Progenitor cell of endocrine pancreas (in vitro differentiated cells): ENCODE measurements around the gene PAX3. TPM values are rescaled to one million over a fixed set of nuclear protein-coding genes. Genes with fewer than 3 reads are reported as not detected.

Experiments
- DNase-seq: peaks from one replicate; pipeline ENCODE4 v3.0.0; 2021; ENCODE audit warnings: low spot score; ENCODE audit not compliant: unreplicated experiment
- H3K27ac Mint-ChIP-seq: 2 replicates; pipeline ENCODE4 v1.8.0; 2021; ENCODE audit warnings: mild to moderate bottlenecking, moderate library complexity, mixed read lengths
- H3K27me3 Mint-ChIP-seq: 2 replicates; pipeline ENCODE4 v1.8.0; 2021; ENCODE audit warnings: mixed read lengths
- H3K36me3 Mint-ChIP-seq: 2 replicates; pipeline ENCODE4 v1.8.0; 2022; ENCODE audit warnings: mixed read lengths; ENCODE audit not compliant: insufficient read depth
- H3K4me1 Mint-ChIP-seq: 2 replicates; pipeline ENCODE4 v1.8.0; 2021; ENCODE audit warnings: low read depth, mixed read lengths
- H3K4me3 Mint-ChIP-seq: 2 replicates; pipeline ENCODE4 v1.8.0; 2021; ENCODE audit warnings: low read depth, mild to moderate bottlenecking, moderate library complexity, mixed read lengths
- H3K9me3 Mint-ChIP-seq: 2 replicates; pipeline ENCODE4 v1.8.0; 2021; ENCODE audit warnings: low read depth, mixed read lengths
- total RNA-seq: library from RNA; stranded (reverse); gene quantifications from 2 replicates; pipeline ENCODE4 v1.2.1, GENCODE V29; 2021
- TF ChIP-seq, protein P1 (sequence below): fragments of 200-600 bp; sonication (generic); IDR thresholded peaks from one replicate; pipeline ENCODE4 v1.5.0; 2021; ENCODE audit warnings: antibody characterized with exemption, mild to moderate bottlenecking; ENCODE audit not compliant: unreplicated experiment

PAX3 gene
- total RNA-seq, 1 donor from 2014 or later, result not detected

DNA sequence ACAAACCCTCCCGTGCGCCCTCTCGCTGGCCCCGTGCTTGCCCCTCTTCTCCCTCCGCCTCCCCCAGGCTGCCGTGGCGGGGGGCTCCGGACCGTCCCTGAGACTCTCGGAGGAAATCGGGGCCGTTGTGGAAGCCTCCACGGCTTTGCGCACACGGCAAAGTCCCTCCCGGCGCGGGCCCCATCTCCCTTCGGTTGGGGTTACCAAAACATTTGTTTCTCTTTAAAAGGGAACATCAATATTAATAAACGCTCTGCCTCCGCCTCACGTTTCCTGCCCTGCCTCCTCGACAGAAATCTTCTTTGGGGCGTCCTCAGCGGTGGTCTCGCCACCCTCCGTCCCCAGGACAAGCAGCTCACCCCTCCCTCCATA lies 3.8 kb downstream of the PAX3 start:
- no peak for DNase-seq
- peak overlapping the region; percentile 59 for H3K27ac Mint-ChIP-seq
- H3K36me3 Mint-ChIP-seq, result peaks cover 2% of the 10 kb centered on the region
- no peak overlapping the region for H3K4me3 Mint-ChIP-seq
- TF ChIP-seq, protein P1, sequence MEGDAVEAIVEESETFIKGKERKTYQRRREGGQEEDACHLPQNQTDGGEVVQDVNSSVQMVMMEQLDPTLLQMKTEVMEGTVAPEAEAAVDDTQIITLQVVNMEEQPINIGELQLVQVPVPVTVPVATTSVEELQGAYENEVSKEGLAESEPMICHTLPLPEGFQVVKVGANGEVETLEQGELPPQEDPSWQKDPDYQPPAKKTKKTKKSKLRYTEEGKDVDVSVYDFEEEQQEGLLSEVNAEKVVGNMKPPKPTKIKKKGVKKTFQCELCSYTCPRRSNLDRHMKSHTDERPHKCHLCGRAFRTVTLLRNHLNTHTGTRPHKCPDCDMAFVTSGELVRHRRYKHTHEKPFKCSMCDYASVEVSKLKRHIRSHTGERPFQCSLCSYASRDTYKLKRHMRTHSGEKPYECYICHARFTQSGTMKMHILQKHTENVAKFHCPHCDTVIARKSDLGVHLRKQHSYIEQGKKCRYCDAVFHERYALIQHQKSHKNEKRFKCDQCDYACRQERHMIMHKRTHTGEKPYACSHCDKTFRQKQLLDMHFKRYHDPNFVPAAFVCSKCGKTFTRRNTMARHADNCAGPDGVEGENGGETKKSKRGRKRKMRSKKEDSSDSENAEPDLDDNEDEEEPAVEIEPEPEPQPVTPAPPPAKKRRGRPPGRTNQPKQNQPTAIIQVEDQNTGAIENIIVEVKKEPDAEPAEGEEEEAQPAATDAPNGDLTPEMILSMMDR, result no peak
- H3K4me1 Mint-ChIP-seq, result peaks cover 4% of the 10 kb centered on the region
- peaks cover 100% of the 10 kb centered on the region for H3K27me3 Mint-ChIP-seq
- no peaks in the 10 kb centered on the region for H3K9me3 Mint-ChIP-seq

DNA sequence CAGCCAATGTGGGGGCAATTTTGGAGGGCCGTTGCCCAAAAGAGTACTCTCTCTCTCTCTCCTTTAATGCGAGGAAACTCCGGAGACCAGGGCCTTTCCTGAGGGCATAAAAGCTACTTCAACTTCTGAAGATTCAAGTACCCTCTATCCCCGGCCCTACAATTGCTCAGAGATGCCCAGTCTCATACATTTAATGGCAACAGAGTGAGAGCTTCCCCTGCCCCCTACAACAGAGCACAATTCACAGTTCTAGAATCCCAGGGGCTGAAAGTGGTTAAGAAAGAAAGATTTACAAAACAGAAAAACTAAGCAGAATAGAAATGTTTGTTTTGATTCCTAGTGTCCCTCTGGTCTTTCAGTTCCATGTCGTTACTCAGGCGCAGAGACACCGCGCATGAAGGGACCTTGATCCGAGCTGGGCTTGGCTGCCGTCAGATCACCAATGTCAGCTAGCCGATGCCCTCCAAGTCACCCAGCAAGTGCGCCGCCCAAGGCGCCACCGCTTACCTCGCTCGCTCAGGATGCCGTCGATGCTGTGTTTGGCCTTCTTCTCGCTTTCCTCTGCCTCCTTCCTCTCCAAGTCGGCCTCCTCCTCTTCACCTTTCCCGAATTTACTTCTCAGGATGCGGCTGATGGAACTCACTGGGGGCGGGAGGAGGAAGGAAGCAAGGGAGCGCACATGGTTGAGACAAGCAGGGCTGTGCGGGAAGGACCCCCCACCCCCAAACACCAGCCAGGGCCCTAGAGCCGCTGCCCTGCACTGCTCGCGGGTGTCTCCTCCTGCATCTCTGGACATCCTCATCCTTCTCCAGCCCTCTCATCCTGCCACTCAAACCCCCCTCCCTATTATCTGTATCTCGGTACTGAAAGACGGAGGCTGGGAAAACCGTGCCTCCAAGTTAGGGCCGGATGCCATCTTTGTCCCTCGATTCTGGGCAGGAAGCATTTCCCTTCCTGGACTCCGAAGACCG lies 4.9 kb downstream of the PAX3 start:
- no peaks in the 10 kb centered on the region for H3K9me3 Mint-ChIP-seq
- no peak for DNase-seq
- H3K27ac Mint-ChIP-seq, result no peak overlapping the region
- H3K4me3 Mint-ChIP-seq, result no peak overlapping the region
- TF ChIP-seq, protein P1, result no peak
- H3K36me3 Mint-ChIP-seq, result no peaks in the 10 kb centered on the region
- peaks cover 4% of the 10 kb centered on the region for H3K4me1 Mint-ChIP-seq
- peaks cover 100% of the 10 kb centered on the region for H3K27me3 Mint-ChIP-seq

DNA sequence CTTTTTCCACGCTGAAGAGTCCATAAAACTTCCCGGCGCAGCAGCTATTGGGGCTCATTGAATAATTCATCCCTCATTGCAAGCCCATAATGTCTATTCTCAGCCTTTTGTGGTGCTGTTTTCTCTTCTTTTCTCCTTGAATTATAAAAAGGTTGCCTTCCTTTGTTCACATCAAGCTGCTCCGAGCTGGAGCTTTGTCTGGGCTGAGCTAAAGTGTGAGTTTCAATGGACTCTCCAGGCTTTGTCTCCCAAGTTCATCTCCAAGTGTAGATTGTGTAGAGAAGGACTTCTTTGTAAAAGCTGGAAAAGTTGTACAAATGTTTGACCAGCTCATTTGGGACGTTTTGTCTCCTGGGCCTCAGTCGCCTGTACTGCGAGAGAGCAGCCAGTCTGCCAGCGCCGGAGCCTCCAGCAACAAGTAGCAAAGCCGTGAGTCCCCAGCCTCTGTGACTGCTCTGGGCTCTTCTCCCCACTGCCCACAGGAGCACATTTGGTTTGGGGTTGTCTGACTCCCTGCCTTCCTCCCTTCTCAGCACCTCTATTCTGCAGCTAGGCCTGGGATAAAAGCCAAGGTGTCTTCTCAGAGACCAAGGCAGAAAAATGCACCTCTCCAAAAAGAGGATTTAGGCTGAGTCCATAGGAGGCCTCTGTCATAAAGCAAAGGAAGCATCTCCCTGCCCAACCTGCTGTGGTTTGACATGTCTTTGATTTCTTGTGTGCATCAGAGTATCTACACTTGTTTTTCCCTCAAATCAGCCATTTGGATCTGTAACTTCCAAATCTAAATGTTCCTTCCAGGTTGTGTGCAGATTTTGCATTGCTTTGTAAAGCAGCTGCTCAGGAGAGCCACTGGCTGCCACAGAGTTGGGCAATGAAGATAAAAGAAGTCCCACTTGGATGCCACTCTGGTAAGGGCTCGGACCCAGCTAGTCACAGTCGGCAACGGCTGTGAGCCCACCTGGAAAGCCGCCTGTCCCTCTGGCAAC lies 6.4 kb downstream of the PAX3 start:
- Mint-ChIP-seq H3K9me3 (no peaks in the 10 kb centered on the region), H3K27me3 (peaks cover 100% of the 10 kb centered on the region), H3K27ac (no peak overlapping the region), H3K4me1 (peaks cover 9% of the 10 kb centered on the region), H3K36me3 (no peaks in the 10 kb centered on the region), H3K4me3 (no peak overlapping the region)
- TF ChIP-seq, protein P1, result no peak
- DNase-seq, result no peak

DNA sequence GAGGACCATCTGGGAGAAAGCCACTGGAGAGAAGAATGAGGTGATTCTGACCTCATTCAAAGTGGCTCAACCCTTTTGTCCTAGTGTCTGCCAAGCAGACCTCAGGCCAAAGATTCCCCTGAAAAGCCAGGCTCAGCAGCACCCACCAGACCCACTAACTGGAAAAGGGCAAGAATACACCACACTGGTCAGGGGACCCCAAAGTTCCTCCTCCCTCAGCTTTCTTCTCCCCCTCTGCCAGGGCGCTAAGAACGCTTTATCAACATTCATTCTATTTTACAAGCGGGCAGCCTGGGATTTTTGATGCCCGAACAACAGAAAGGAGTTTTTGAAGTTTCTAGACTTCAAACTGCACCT lies 7.3 kb downstream of the PAX3 start:
- Mint-ChIP-seq H3K27me3 (peaks cover 99% of the 10 kb centered on the region), H3K27ac (no peak overlapping the region), H3K4me3 (no peak overlapping the region), H3K4me1 (peaks cover 9% of the 10 kb centered on the region), H3K36me3 (no peaks in the 10 kb centered on the region), H3K9me3 (no peaks in the 10 kb centered on the region)
- TF ChIP-seq, protein P1, result no peak
- DNase-seq, result no peak

DNA sequence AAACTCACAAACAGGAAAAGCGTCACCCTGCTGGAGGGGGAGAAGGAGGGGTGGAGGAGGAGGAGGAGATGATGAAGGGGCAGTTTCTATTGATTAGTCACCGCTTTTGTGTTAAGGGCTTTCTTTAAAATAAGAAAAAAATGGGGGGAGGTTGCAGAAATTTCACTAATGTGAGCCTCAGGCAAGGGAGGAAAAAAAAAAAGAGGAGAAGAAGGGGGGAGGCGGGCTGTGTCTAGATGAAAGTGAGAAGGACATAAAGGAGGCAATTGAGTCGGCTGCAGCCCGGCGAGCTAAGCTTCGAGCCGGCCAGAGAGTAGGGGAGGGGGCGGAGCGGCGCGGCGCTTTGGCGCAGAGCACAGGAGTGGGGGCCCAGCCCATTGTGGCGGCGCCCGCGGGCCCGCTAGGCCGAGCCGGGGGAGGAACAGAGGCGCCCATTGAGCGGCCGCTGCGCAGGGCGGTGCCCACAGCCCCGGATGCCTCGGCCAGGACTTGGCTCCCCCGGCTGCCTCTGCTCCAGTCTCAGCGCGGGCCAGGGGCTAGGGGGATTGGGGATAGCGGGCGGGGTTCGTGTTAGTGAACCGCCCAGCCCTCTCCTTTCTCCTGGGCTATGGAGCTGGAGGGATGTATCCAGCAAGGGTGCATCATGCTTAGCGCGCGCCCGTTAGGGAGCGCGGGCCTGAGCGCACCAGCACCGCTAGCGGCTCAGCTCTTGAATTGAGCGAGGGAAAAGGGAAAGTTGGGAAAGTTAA lies 7.9 kb downstream of the PAX3 start:
- TF ChIP-seq, protein P1, result no peak
- Mint-ChIP-seq H3K4me1 (peaks cover 9% of the 10 kb centered on the region), H3K27me3 (peaks cover 99% of the 10 kb centered on the region), H3K36me3 (no peaks in the 10 kb centered on the region), H3K27ac (no peak overlapping the region), H3K9me3 (no peaks in the 10 kb centered on the region), H3K4me3 (no peak overlapping the region)
- no peak for DNase-seq
